ENCODE data around the gene EID3. TPM values are rescaled to one million over a fixed set of nuclear protein-coding genes. Genes with fewer than 3 reads are reported as not detected.
"Not testable (repeated sequence)": the region's sequence is repeated elsewhere in the genome, so short reads cannot be mapped to it uniquely, and the experiment has no call there.

Gene EID3
- 1 to 10 TPM; 2.2 to 4.4 (median 4.1) TPM for total RNA-seq (2021; fragmentation: NEBNext Ultra II Directional; extraction: Animal tissue kit (Norgen Biotek cat#: 25700))
- long read RNA-seq, partial matches to known transcripts = 0 of 3 reads
- long read RNA-seq, other reads (novel, unspliced or antisense) = 0 of 3 reads

DNA sequence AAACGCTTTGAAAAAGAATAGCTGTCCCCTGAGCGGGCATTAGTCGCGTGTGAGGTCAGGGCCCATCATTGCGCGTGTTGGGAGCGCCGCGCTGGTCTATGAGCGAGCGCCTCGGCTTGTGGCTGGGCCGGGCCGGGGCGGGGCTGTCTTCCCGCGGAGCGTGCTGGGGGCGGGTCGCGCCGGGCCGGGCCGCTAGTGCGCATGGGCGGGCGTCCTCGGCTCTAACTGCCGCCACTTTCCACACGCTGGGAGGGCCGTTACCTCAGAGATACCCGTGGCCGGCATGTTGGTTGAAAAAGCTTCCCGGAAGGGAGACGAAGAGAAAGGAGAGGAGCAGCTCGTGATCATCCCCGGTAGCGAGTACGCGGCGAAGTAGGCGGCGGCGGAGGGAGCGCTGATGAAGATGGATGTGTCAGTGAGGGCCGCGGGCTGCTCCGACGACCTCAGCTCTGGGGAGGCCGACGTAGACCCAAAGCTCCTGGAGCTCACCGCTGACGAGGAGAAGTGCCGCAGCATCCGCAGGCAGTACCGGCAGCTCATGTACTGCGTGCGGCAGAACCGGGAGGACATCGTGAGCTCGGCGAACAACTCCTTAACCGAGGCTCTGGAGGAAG lies at the start of gene EID3:
EID3 (plus strand) TSS at position 202 of the 614 bp plus-strand sequence; CDS start at position 398, 196 bp downstream.
- Mint-ChIP-seq H3K4me1 (ENCODE audit: low read depth) (peaks cover 90% of the 10 kb centered on the region), H3K9me3 (peaks cover 6% of the 10 kb centered on the region), H3K27me3 (ENCODE audit: insufficient read depth) (peaks cover 68% of the 10 kb centered on the region), H3K4me3 (peak within 1 kb of the TSS; percentile 88), H3K36me3 (ENCODE audit: low read depth) (peaks cover 84% of the 10 kb centered on the region), H3K27ac (peak within 1 kb of the TSS; percentile 94)
- TF ChIP-seq, protein P1, sequence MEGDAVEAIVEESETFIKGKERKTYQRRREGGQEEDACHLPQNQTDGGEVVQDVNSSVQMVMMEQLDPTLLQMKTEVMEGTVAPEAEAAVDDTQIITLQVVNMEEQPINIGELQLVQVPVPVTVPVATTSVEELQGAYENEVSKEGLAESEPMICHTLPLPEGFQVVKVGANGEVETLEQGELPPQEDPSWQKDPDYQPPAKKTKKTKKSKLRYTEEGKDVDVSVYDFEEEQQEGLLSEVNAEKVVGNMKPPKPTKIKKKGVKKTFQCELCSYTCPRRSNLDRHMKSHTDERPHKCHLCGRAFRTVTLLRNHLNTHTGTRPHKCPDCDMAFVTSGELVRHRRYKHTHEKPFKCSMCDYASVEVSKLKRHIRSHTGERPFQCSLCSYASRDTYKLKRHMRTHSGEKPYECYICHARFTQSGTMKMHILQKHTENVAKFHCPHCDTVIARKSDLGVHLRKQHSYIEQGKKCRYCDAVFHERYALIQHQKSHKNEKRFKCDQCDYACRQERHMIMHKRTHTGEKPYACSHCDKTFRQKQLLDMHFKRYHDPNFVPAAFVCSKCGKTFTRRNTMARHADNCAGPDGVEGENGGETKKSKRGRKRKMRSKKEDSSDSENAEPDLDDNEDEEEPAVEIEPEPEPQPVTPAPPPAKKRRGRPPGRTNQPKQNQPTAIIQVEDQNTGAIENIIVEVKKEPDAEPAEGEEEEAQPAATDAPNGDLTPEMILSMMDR (IDR thresholded peaks at IDR 0.05) = no peak
- DNase-seq = peak; percentile 67

DNA sequence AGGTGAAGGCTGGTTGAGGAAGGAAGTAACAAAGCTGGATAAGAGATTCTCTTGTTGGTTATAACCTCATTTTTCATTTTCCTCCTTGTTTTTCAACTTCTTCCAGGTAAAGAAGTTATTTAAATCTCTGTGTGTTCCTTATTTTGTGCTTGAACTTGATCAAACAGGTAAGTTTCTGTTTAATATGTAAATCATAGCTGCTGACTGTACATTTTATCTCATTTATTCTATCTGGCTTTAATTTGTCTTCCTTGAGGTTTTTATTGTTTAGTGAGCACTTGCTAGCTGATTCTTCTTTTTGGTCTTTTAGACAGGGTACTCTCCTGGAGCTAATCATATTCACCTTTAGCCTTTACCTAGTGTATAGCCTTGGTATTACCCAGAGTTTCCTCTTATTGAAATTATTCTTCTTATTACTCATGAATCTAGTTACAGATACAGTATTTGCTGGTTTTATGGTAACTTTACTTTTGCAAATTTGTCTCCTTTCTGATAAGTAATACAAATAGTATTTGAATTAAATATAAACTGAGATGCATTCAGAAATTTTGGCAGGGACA lies 45.5 kb upstream of the EID3 start:
- Mint-ChIP-seq H3K27me3 (ENCODE audit: insufficient read depth) (no peaks in the 10 kb centered on the region), H3K36me3 (ENCODE audit: low read depth) (no peaks in the 10 kb centered on the region), H3K4me1 (ENCODE audit: low read depth) (peaks cover 2% of the 10 kb centered on the region; the same call in 1 of the 2 replicates), H3K4me3 (no peak overlapping the region), H3K27ac (no peak overlapping the region), H3K9me3 (no peaks in the 10 kb centered on the region)
- TF ChIP-seq, protein P1 (IDR thresholded peaks at IDR 0.05) = no peak; the same call in 1 of the 2 replicates
- DNase-seq = no peak

DNA sequence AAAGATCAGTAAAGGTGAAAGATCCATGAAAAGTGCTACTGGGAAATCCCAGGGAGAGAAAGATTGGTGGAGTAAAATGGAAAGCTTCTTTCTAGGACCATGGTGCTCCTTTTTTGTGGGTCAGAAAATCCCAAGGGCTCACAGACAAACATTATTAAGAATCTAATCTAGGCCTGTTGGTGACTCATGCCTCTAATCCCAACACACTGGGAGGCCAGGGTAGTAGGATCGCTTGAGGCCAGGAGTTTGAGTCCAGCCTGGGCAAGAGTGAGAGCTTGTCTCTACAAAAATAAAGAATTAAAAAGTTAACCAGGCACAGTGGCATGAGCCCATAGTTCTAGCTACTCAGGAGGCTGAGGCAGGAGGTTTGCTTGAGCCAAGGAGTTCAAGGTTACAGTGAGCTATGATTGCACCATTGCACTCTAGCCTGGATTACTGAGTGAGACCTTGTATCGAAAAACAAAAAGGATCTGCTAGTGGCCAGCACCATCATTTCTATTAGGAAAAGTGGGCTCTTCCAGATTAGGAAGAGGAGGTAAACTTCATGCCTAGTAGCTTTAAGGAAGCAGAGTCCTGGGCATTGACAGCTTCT lies 45.0 kb upstream of the EID3 start:
- Mint-ChIP-seq H3K27me3 (ENCODE audit: insufficient read depth) (no peaks in the 10 kb centered on the region), H3K36me3 (ENCODE audit: low read depth) (no peaks in the 10 kb centered on the region), H3K4me1 (ENCODE audit: low read depth) (peaks cover 7% of the 10 kb centered on the region), H3K9me3 (no peaks in the 10 kb centered on the region), H3K27ac (no peak overlapping the region), H3K4me3 (no peak overlapping the region)
- TF ChIP-seq, protein P1 (IDR thresholded peaks at IDR 0.05) = no peak; the same call in 1 of the 2 replicates
- no peak for DNase-seq

DNA sequence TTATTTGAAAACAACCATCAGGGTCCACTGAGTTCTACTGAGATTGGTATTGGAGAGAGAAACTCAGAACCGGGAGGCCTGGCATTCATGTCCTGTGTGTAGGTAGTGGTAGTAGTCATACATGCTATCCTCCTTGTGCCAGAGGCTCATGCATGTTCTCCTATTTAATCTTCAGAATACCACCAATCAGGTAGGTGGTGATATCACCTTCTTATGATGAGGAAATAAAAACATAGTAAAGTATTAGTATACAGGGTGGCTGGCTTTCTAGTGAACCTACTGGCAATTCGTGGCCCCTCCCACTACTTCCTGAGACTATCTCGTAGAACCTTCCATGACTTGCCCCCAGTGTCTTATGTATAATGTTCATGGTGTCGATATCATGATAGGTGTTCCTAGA lies 40.5 kb upstream of the EID3 start:
- no peak overlapping the region for H3K4me3 Mint-ChIP-seq
- H3K4me1 Mint-ChIP-seq (ENCODE audit: low read depth) = peaks cover 17% of the 10 kb centered on the region

DNA sequence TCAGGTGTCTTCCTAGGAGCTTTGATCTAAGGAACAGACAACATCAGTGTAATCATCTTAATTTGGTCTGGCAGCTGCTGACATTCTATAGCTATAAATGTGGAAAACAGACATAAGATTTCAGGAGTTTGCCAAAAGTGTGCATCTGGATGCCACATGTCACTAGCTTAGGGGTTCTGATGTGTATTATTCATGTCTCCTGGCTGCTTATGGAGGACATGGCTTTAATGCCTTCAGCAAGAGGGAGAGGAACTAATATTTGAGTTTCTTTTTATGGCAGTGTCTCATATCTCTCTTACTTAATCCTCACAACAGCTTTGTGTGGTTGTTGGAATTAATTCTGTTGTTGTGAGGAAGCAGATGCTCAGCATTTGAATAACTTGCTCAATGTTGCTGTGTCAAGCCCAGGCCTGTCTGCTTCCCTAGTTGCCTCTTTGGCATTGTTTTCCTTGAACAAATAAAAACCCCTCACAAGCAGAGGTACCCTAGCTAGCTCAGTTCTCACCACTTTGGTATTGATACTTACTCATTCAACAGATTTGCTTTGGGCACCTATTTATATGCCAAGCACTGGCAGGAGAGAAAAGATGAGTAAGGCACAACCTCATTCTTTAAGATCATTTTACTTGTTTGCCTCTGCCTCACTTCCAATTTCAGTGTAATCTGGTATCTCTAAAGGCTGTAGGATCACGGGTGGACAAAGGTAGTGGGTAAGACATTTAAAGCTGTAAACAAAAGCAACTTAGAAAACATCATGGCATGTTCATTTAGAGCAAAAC lies 39.8 kb upstream of the EID3 start:
- no peaks in the 10 kb centered on the region for H3K36me3 Mint-ChIP-seq (ENCODE audit: low read depth)
- no peak overlapping the region; the same call in 1 of the 2 replicates for H3K4me3 Mint-ChIP-seq
- TF ChIP-seq, protein P1 (IDR thresholded peaks at IDR 0.05) = no peak
- peak overlapping the region; percentile 79 for H3K27ac Mint-ChIP-seq
- H3K4me1 Mint-ChIP-seq (ENCODE audit: low read depth) = peaks cover 17% of the 10 kb centered on the region
- H3K9me3 Mint-ChIP-seq = no peaks in the 10 kb centered on the region
- no peaks in the 10 kb centered on the region; the same call in 1 of the 2 replicates for H3K27me3 Mint-ChIP-seq (ENCODE audit: insufficient read depth)
- DNase-seq = peak; percentile 20

More for the DNA sequence above, 40.5 kb upstream of the EID3 start:
- TF ChIP-seq, protein P1 (IDR thresholded peaks at IDR 0.05) = no peak
- H3K27ac Mint-ChIP-seq = peak overlapping the region; percentile 79; the same call in 1 of the 2 replicates
- no peaks in the 10 kb centered on the region for H3K9me3 Mint-ChIP-seq
- H3K36me3 Mint-ChIP-seq (ENCODE audit: low read depth) = no peaks in the 10 kb centered on the region
- no peak for DNase-seq
- H3K27me3 Mint-ChIP-seq (ENCODE audit: insufficient read depth) = no peaks in the 10 kb centered on the region; the same call in 1 of the 2 replicates

DNA sequence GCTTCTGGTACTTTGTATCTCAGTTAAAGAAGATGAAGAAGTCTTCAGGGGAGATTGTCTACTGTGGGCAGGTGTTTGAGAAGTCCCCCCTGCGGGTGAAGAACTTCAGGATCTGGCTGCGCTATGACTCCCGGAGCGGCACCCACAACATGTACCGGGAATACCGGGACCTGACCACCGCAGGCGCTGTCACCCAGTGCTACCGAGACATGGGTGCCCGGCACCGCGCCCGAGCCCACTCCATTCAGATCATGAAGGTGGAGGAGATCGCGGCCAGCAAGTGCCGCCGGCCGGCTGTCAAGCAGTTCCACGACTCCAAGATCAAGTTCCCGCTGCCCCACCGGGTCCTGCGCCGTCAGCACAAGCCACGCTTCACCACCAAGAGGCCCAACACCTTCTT lies 38.1 kb upstream of the EID3 start:
- not testable (repeated sequence) for H3K27me3 Mint-ChIP-seq (ENCODE audit: insufficient read depth); H3K4me3 Mint-ChIP-seq; H3K27ac Mint-ChIP-seq; H3K36me3 Mint-ChIP-seq (ENCODE audit: low read depth); DNase-seq; H3K9me3 Mint-ChIP-seq
- peaks cover 17% of the 10 kb centered on the region for H3K4me1 Mint-ChIP-seq (ENCODE audit: low read depth)
